Panc1 (cell line): Measurements from ENCODE around the gene RASGRP2. TPM values are rescaled to one million over a fixed set of nuclear protein-coding genes. Genes with fewer than 3 reads are reported as not detected.

Experiments used
- total RNA-seq: library from RNA; stranded (reverse); gene quantifications from one replicate; pipeline ENCODE4 v1.2.1, GENCODE V29; 2021; ENCODE audit not compliant: unreplicated experiment

RASGRP2 gene
- total RNA-seq, 1 experiment from 2014 or later = 3.7 TPM

Other genes starting within 250 kb of the RASGRP2 start
- not detected for gene SLC22A11, start 188.2 kb downstream of the RASGRP2 start, total RNA-seq
- gene SLC22A12, start 152.9 kb downstream of the RASGRP2 start, total RNA-seq = not detected
- gene NRXN2, start 20.9 kb downstream of the RASGRP2 start, total RNA-seq = 0.15 TPM
- gene PYGM, start 15.8 kb upstream of the RASGRP2 start, total RNA-seq = 0.39 TPM
- gene SF1, start 34.4 kb upstream of the RASGRP2 start, total RNA-seq = 360 TPM
- 46.4 TPM for gene MAP4K2, start 59.1 kb upstream of the RASGRP2 start, total RNA-seq
- gene MEN1, start 66.4 kb upstream of the RASGRP2 start, total RNA-seq = 54.5 TPM
- 4.1 TPM for gene CDC42BPG, start 100.5 kb upstream of the RASGRP2 start, total RNA-seq
- 186 TPM for gene EHD1, start 134.5 kb upstream of the RASGRP2 start, total RNA-seq
- 28.8 TPM for gene ATG2A, start 173.1 kb upstream of the RASGRP2 start, total RNA-seq
- gene PPP2R5B, start 180.5 kb upstream of the RASGRP2 start, total RNA-seq = 14.0 TPM
- gene GPHA2, start 191.8 kb upstream of the RASGRP2 start, total RNA-seq = not detected
- not detected for gene MAJIN, start 228.0 kb upstream of the RASGRP2 start, total RNA-seq